Activated naive CD4-positive, alpha-beta T cell treated with anti-CD3 and anti-CD28 coated beads, Interleukin-2, amount 50 U/mL, for 72 hours (primary cell): Measurements from ENCODE around the gene GPC6. TPM values are rescaled to one million over a fixed set of nuclear protein-coding genes. Genes with fewer than 3 reads are reported as not detected.
"Not testable (repeated sequence)": the region's sequence is repeated elsewhere in the genome, so short reads cannot be mapped to it uniquely, and the experiment has no call there.

Experiments used
- ATAC-seq, 2 donors: fragments of 150-1000 bp; cut with Tn5 transposase; 2 replicates each; pipeline ENCODE4 v1.10.0; 2021; ENCODE audit warnings: mild to moderate bottlenecking in 2 of 2, moderate library complexity in 2 of 2
- DNase-seq, 2 donors: peaks; one replicate each; pipeline ENCODE4 v3.0.0; 2021 to 2022; ENCODE audit warnings: low spot score in 2 of 2
- H3K27ac Mint-ChIP-seq, 2 donors: one replicate each; pipeline ENCODE4 v1.8.0; 2022; ENCODE audit warnings: mild to moderate bottlenecking in 2 of 2, mixed read lengths in 2 of 2
- H3K36me3 Mint-ChIP-seq, 2 donors: one replicate each; pipeline ENCODE4 v1.8.0; 2022; ENCODE audit warnings: mixed read lengths in 2 of 2
- H3K9me3 Mint-ChIP-seq, 2 donors: one replicate each; pipeline ENCODE4 v1.8.0; 2022; ENCODE audit warnings: mixed read lengths in 2 of 2
- total RNA-seq, 2 donors: library from RNA; stranded (reverse); gene quantifications; one replicate each; pipeline ENCODE4 v1.2.3, GENCODE V29; 2022

GPC6 gene
- total RNA-seq, 2 donors from 2014 or later, result not detected

- Mint-ChIP-seq H3K27ac (no peak overlapping the region), H3K9me3 (no peaks in the 10 kb centered on the region), H3K36me3 (no peaks in the 10 kb centered on the region)
- ATAC-seq (no peak), DNase-seq (no peak)
Observed at GRCh38 chr13:93289053-93289452, 62.4 kb downstream of the GPC6 start.

- no peaks in the 10 kb centered on the region for H3K9me3 Mint-ChIP-seq
- DNase-seq, result no peak
- peak in 1 of 2 donors; percentile 70 for ATAC-seq
- H3K27ac Mint-ChIP-seq, result no peak overlapping the region
- H3K36me3 Mint-ChIP-seq, result no peaks in the 10 kb centered on the region
Observed at GRCh38 chr13:93289842-93290241, 63.2 kb downstream of the GPC6 start.

GRCh38 chr13:93290503-93290902 lies 63.9 kb downstream of the GPC6 start:
- Mint-ChIP-seq H3K36me3 (no peaks in the 10 kb centered on the region), H3K9me3 (no peaks in the 10 kb centered on the region), H3K27ac (no peak overlapping the region)
- DNase-seq, result no peak
- ATAC-seq, result peak; percentile 26 to 66

- Mint-ChIP-seq H3K9me3 (peaks cover 7 to 8% of the 10 kb centered on the region in 2 donors), H3K27ac (no peak overlapping the region), H3K36me3 (no peaks in the 10 kb centered on the region)
- DNase-seq, result no peak
- no peak for ATAC-seq
Observed at GRCh38 chr13:93292366-93292765, 65.8 kb downstream of the GPC6 start.

GRCh38 chr13:93293710-93294109 lies 67.1 kb downstream of the GPC6 start:
- H3K9me3 Mint-ChIP-seq, result peaks cover 7 to 8% of the 10 kb centered on the region in 2 donors
- H3K27ac Mint-ChIP-seq, result no peak overlapping the region
- no peak for ATAC-seq
- DNase-seq, result no peak
- H3K36me3 Mint-ChIP-seq, result no peaks in the 10 kb centered on the region

GRCh38 chr13:93296584-93296983 lies 70.0 kb downstream of the GPC6 start:
- Mint-ChIP-seq H3K9me3 (peaks cover 7 to 8% of the 10 kb centered on the region in 2 donors), H3K36me3 (no peaks in the 10 kb centered on the region), H3K27ac (no peak overlapping the region)
- ATAC-seq, result no peak
- DNase-seq, result no peak

GRCh38 chr13:93298713-93299112 lies 72.1 kb downstream of the GPC6 start:
- ATAC-seq (no peak), DNase-seq (no peak)
- no peak overlapping the region for H3K27ac Mint-ChIP-seq
- peaks cover 7 to 8% of the 10 kb centered on the region in 2 donors for H3K9me3 Mint-ChIP-seq
- H3K36me3 Mint-ChIP-seq, result no peaks in the 10 kb centered on the region

GRCh38 chr13:93304134-93304533 lies 77.5 kb downstream of the GPC6 start:
- H3K36me3 Mint-ChIP-seq, result no peaks in the 10 kb centered on the region
- no peak overlapping the region for H3K27ac Mint-ChIP-seq
- peaks cover 0 to 4% of the 10 kb centered on the region in 2 donors for H3K9me3 Mint-ChIP-seq
- no peak for DNase-seq
- no peak for ATAC-seq

- ATAC-seq, result no peak
- H3K9me3 Mint-ChIP-seq, result peaks cover 0 to 4% of the 10 kb centered on the region in 2 donors
Observed at GRCh38 chr13:93304868-93305613, 78.4 kb downstream of the GPC6 start.

GRCh38 chr13:93305886-93306285 lies 79.3 kb downstream of the GPC6 start:
- Mint-ChIP-seq H3K27ac (no peak overlapping the region), H3K9me3 (peaks cover 0 to 4% of the 10 kb centered on the region in 2 donors), H3K36me3 (no peaks in the 10 kb centered on the region)
- ATAC-seq, result no peak
- DNase-seq, result no peak

More at GRCh38 chr13:93304868-93305613, 78.4 kb downstream of the GPC6 start:
- no peak for DNase-seq
- no peaks in the 10 kb centered on the region for H3K36me3 Mint-ChIP-seq
- no peak overlapping the region for H3K27ac Mint-ChIP-seq

GRCh38 chr13:93307136-93307535 lies 80.5 kb downstream of the GPC6 start:
- Mint-ChIP-seq H3K27ac (no peak overlapping the region), H3K9me3 (peaks cover 0 to 4% of the 10 kb centered on the region in 2 donors), H3K36me3 (no peaks in the 10 kb centered on the region)
- ATAC-seq, result no peak
- DNase-seq, result no peak

GRCh38 chr13:93307651-93308050 lies 81.0 kb downstream of the GPC6 start:
- no peaks in the 10 kb centered on the region for H3K36me3 Mint-ChIP-seq
- peaks cover 0 to 4% of the 10 kb centered on the region in 2 donors for H3K9me3 Mint-ChIP-seq
- DNase-seq, result no peak
- no peak overlapping the region for H3K27ac Mint-ChIP-seq
- ATAC-seq, result no peak

GRCh38 chr13:93309886-93310523 lies 83.4 kb downstream of the GPC6 start:
- ATAC-seq (no peak), DNase-seq (no peak)
- H3K9me3 Mint-ChIP-seq, result no peaks in the 10 kb centered on the region
- no peaks in the 10 kb centered on the region for H3K36me3 Mint-ChIP-seq
- H3K27ac Mint-ChIP-seq, result no peak overlapping the region

- no peak for DNase-seq
- Mint-ChIP-seq H3K27ac (no peak overlapping the region), H3K36me3 (no peaks in the 10 kb centered on the region), H3K9me3 (peaks cover 0 to 3% of the 10 kb centered on the region in 2 donors)
- no peak for ATAC-seq
Observed at GRCh38 chr13:93316841-93317240, 90.2 kb downstream of the GPC6 start.

GRCh38 chr13:93318534-93319254 lies 92.1 kb downstream of the GPC6 start:
- Mint-ChIP-seq H3K36me3 (no peaks in the 10 kb centered on the region), H3K27ac (no peak overlapping the region), H3K9me3 (peaks cover 0 to 3% of the 10 kb centered on the region in 2 donors)
- ATAC-seq (no peak), DNase-seq (no peak)

- H3K9me3 Mint-ChIP-seq, result peaks cover 0 to 7% of the 10 kb centered on the region in 2 donors
- DNase-seq, result no peak
- no peak overlapping the region for H3K27ac Mint-ChIP-seq
- ATAC-seq, result no peak
- no peaks in the 10 kb centered on the region for H3K36me3 Mint-ChIP-seq
Observed at GRCh38 chr13:93320942-93321341, 94.3 kb downstream of the GPC6 start.

GRCh38 chr13:93323880-93324279 lies 97.3 kb downstream of the GPC6 start:
- H3K9me3 Mint-ChIP-seq, DNase-seq, ATAC-seq: not testable (repeated sequence)

More at GRCh38 chr13:93323880-93324279, 97.3 kb downstream of the GPC6 start:
- not testable (repeated sequence) for H3K36me3 Mint-ChIP-seq, H3K27ac Mint-ChIP-seq
